Prostate gland (tissue), 2 donors: ENCODE results near the gene SORBS1.

ENCODE experiments used
- POLR2AphosphoS5 ChIP-seq: sonication (generic); formaldehyde crosslinking; IDR thresholded peaks from one replicate; pipeline ENCODE4 v1.6.1; 2017; ENCODE audit warnings: antibody characterized with exemption
- TF ChIP-seq, protein P1 (sequence below), 4 experiments: fragments of 200-600 bp in 2 of 4; fragments of 450-650 bp in 2 of 4; sonication (generic) in 2 of 4; IDR thresholded peaks; 1 replicate in 3 of 4; 2 replicates in 1 of 4; pipeline ENCODE4 v1.5.1; 2016 to 2019; ENCODE audit warnings: antibody characterized with exemption in 4 of 4, mild to moderate bottlenecking in 2 of 4, moderate library complexity in 2 of 4

- TF ChIP-seq, protein P1, sequence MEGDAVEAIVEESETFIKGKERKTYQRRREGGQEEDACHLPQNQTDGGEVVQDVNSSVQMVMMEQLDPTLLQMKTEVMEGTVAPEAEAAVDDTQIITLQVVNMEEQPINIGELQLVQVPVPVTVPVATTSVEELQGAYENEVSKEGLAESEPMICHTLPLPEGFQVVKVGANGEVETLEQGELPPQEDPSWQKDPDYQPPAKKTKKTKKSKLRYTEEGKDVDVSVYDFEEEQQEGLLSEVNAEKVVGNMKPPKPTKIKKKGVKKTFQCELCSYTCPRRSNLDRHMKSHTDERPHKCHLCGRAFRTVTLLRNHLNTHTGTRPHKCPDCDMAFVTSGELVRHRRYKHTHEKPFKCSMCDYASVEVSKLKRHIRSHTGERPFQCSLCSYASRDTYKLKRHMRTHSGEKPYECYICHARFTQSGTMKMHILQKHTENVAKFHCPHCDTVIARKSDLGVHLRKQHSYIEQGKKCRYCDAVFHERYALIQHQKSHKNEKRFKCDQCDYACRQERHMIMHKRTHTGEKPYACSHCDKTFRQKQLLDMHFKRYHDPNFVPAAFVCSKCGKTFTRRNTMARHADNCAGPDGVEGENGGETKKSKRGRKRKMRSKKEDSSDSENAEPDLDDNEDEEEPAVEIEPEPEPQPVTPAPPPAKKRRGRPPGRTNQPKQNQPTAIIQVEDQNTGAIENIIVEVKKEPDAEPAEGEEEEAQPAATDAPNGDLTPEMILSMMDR (IDR thresholded peaks at IDR 0.05), result no peak
- TF ChIP-seq POLR2AphosphoS5, result no peak
These were observed 25.6 kb downstream of the SORBS1 start for GRCh38 chr10:95535526-95535925.
